Ascending aorta (tissue), 2 donors: ENCODE results near the gene DNAH3. TPM values are rescaled to one million over a fixed set of nuclear protein-coding genes. Genes with fewer than 3 reads are reported as not detected.
"Not testable (repeated sequence)": the region's sequence is repeated elsewhere in the genome, so short reads cannot be mapped to it uniquely, and the experiment has no call there.

ENCODE experiments used
- DNase-seq, 2 donors: peaks; one replicate each; pipeline ENCODE4 v3.0.0-alpha.2; 2019; ENCODE audit warnings: low spot score in 2 of 2
- H3K27ac ChIP-seq, 2 donors: fragments of 200-600 bp; sonication (generic); one replicate each; pipeline ENCODE4 v1.5.1; 2016 to 2017; ENCODE audit warnings: mild to moderate bottlenecking in 1 of 2
- H3K27me3 ChIP-seq: fragments of 200-600 bp; sonication (generic); one replicate; pipeline ENCODE4 v1.5.1; 2017
- H3K36me3 ChIP-seq, 2 donors: fragments of 200-600 bp; sonication (generic); one replicate each; pipeline ENCODE4 v1.5.1; 2016
- H3K4me1 ChIP-seq, 2 donors: fragments of 200-600 bp; sonication (generic); one replicate each; pipeline ENCODE4 v1.5.1; 2016 to 2017; ENCODE audit warnings: mild to moderate bottlenecking in 1 of 2
- H3K4me3 ChIP-seq, 2 donors: fragments of 200-600 bp; sonication (generic); one replicate each; pipeline ENCODE4 v1.5.1; 2016 to 2017; ENCODE audit warnings: mild to moderate bottlenecking in 1 of 2
- H3K9me3 ChIP-seq, 2 donors: fragments of 200-600 bp; sonication (generic); one replicate each; pipeline ENCODE4 v1.5.1; 2016
- CTCF ChIP-seq, 3 experiments: fragments of 200-600 bp in 2 of 3; fragments of 450-650 bp in 1 of 3; sonication (generic) in 2 of 3; IDR thresholded peaks; one replicate each; pipeline ENCODE4 v1.5.1; 2016 to 2019; ENCODE audit warnings: antibody characterized with exemption in 3 of 3, mild to moderate bottlenecking in 1 of 3, moderate library complexity in 1 of 3
- intact Hi-C: fragments of 100-400 bp; cut with DNase I; formaldehyde crosslinking; loops from one replicate; pipeline ENCODE4 v1.15.1; 2023
- total RNA-seq: library from RNA; depleted of rRNA; stranded (reverse); fragments of >200 nt; gene quantifications from one replicate; pipeline ENCODE4 v1.1.0, GENCODE V29; 2016

The DNAH3 gene, protein sequence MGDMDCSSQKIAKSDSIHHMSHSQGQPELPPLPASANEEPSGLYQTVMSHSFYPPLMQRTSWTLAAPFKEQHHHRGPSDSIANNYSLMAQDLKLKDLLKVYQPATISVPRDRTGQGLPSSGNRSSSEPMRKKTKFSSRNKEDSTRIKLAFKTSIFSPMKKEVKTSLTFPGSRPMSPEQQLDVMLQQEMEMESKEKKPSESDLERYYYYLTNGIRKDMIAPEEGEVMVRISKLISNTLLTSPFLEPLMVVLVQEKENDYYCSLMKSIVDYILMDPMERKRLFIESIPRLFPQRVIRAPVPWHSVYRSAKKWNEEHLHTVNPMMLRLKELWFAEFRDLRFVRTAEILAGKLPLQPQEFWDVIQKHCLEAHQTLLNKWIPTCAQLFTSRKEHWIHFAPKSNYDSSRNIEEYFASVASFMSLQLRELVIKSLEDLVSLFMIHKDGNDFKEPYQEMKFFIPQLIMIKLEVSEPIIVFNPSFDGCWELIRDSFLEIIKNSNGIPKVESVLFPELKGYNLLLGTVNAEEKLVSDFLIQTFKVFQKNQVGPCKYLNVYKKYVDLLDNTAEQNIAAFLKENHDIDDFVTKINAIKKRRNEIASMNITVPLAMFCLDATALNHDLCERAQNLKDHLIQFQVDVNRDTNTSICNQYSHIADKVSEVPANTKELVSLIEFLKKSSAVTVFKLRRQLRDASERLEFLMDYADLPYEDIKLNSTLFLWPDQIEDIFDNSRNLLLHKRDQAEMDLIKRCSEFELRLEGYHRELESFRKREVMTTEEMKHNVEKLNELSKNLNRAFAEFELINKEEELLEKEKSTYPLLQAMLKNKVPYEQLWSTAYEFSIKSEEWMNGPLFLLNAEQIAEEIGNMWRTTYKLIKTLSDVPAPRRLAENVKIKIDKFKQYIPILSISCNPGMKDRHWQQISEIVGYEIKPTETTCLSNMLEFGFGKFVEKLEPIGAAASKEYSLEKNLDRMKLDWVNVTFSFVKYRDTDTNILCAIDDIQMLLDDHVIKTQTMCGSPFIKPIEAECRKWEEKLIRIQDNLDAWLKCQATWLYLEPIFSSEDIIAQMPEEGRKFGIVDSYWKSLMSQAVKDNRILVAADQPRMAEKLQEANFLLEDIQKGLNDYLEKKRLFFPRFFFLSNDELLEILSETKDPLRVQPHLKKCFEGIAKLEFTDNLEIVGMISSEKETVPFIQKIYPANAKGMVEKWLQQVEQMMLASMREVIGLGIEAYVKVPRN (N-terminal part only)
- total RNA-seq: 0.32 TPM

DNA sequence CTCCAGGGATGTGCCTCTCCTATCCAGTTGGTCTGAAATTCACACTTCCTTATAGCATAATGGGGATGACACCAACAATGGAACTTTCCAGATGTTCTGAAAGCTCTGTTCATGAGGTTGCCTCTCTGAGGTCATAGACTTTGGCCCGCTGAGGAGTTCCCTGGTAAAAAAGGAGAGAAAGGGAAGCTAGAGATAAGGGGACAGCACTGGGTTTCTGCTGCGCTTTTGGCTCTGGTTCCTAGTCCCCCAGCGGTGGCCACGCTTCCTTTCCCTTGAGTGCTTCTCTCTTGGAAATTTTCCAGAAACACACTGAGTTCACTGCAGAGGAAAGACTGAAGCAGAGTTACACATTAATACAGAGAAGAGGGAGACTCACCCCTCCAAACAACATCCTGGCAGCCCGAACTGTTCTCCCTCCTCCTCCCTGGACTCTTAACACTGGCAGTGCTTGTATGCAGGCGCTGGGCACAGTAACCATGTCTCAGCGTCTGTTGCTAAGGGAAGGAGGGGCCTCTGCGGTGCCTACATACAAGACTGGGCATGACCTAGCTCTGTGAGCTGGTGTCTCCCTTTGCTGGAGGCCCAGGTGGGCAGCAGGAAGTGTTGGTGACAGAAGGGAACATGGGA is at the start of gene DNAH3:
TSS of gene DNAH3 (minus strand) at position 472 of the 627 bp plus-strand sequence. CDS start 527 bp downstream, outside the sequence.
- intact Hi-C loops: loop anchor here (10.0 kb wide), 1 partner anchor 1994 kb away; the partner anchor contains the start of gene USP31

GRCh38 chr16:21199607-21200218 is 49.1 kb upstream of the DNAH3 start:
- H3K9me3 ChIP-seq: no peaks in the 10 kb centered on the region
- H3K27me3 ChIP-seq: no peaks in the 10 kb centered on the region
- no peaks in the 10 kb centered on the region for H3K36me3 ChIP-seq
- H3K4me1 ChIP-seq: no peaks in the 10 kb centered on the region
- no peak overlapping the region for H3K4me3 ChIP-seq
- no peak for TF ChIP-seq CTCF (IDR thresholded peaks at IDR 0.05)
- DNase-seq: no peak
- intact Hi-C loops: no loop called here
- no peak overlapping the region for H3K27ac ChIP-seq

More for the DNA sequence above, at the start of gene DNAH3:
- H3K27me3 ChIP-seq: no peaks in the 10 kb centered on the region
- H3K4me1 ChIP-seq: no peaks in the 10 kb centered on the region
- no peaks in the 10 kb centered on the region for H3K9me3 ChIP-seq
- no peak within 1 kb of the TSS for H3K27ac ChIP-seq
- H3K4me3 ChIP-seq: no peak within 1 kb of the TSS
- no peak for TF ChIP-seq CTCF (IDR thresholded peaks at IDR 0.05)
- H3K36me3 ChIP-seq: no peaks in the 10 kb centered on the region
- DNase-seq: no peak

- Histone ChIP-seq H3K4me1 (no peaks in the 10 kb centered on the region), H3K4me3 (no peak overlapping the region), H3K36me3 (no peaks in the 10 kb centered on the region), H3K9me3 (no peaks in the 10 kb centered on the region), H3K27ac (no peak overlapping the region), H3K27me3 (no peaks in the 10 kb centered on the region)
- DNase-seq: no peak
- no peak for TF ChIP-seq CTCF (IDR thresholded peaks at IDR 0.05)
- intact Hi-C loops: no loop called here
Measured at GRCh38 chr16:21197621-21198020, 47.0 kb upstream of the DNAH3 start.

GRCh38 chr16:21197112-21197511 is 46.5 kb upstream of the DNAH3 start:
- no peak for DNase-seq
- H3K9me3 ChIP-seq: no peaks in the 10 kb centered on the region
- no peak overlapping the region for H3K4me3 ChIP-seq
- intact Hi-C loops: no loop called here
- H3K36me3 ChIP-seq: no peaks in the 10 kb centered on the region
- no peak for TF ChIP-seq CTCF (IDR thresholded peaks at IDR 0.05)
- no peaks in the 10 kb centered on the region for H3K27me3 ChIP-seq
- H3K4me1 ChIP-seq: no peaks in the 10 kb centered on the region
- no peak overlapping the region for H3K27ac ChIP-seq

DNA sequence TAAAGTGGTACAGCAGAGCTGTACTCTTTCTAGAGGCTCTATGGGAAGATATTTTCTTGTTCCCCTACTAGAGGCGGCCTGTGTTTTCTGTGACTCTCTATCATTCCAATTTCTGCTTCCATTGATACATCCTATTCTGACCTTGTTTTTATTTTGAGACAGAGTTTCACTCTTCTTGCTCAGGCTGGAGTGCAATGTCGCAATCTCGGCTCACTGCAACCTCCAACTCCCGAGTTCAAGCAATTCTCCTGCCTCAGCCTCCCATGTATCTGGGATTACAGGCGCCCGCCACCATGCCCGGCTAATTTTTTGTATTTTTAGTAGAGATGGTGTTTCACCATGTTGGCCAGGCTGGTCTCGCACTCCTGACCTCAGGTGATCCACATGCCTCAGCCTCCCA is 44.7 kb upstream of the DNAH3 start:
- H3K27ac ChIP-seq, H3K27me3 ChIP-seq, H3K9me3 ChIP-seq, H3K4me1 ChIP-seq, DNase-seq, intact Hi-C loops, H3K4me3 ChIP-seq, H3K36me3 ChIP-seq: not testable (repeated sequence)
